Suprapubic skin (tissue), 4 donors: Measurements from ENCODE around the gene TMPRSS11D.

Experiments used
- CTCF ChIP-seq, 2 donors: fragments of 200-600 bp in 1 of 2; fragments of 450-650 bp in 1 of 2; sonication (generic) in 1 of 2; IDR thresholded peaks; one replicate each; pipeline ENCODE4 v1.5.1; 2016 to 2019; ENCODE audit warnings: antibody characterized with exemption in 2 of 2, mild to moderate bottlenecking in 1 of 2, moderate library complexity in 1 of 2
- EP300 ChIP-seq: sonication (generic); formaldehyde crosslinking; IDR thresholded peaks from one replicate; pipeline ENCODE4 v1.6.1; 2017; ENCODE audit warnings: antibody characterized with exemption
- POLR2A ChIP-seq, 2 donors: fragments of 450-650 bp; IDR thresholded peaks; one replicate each; pipeline ENCODE4 v1.6.1; 2017; ENCODE audit warnings: antibody characterized with exemption in 2 of 2, mild to moderate bottlenecking in 2 of 2, moderate library complexity in 2 of 2
- POLR2AphosphoS5 ChIP-seq, 3 donors: sonication (generic); formaldehyde crosslinking; IDR thresholded peaks; one replicate each; pipeline ENCODE4 v1.6.1; 2017; ENCODE audit warnings: antibody characterized with exemption in 3 of 3

GRCh38 chr4:67911638-67912037 lies 27.8 kb upstream of the TMPRSS11D start:
- TF ChIP-seq POLR2AphosphoS5 (IDR thresholded peaks at IDR 0.05) (no peak), CTCF (IDR thresholded peaks at IDR 0.05) (no peak), POLR2A (IDR thresholded peaks at IDR 0.05) (no peak), EP300 (no peak)
